Measurements from ENCODE around the gene ABLIM2. TPM values are rescaled to one million over a fixed set of nuclear protein-coding genes. Genes with fewer than 3 reads are reported as not detected.

Gene ABLIM2
- total RNA-seq, 1 donor from 2014 or later: 0.36 TPM

GRCh38 chr4:8069102-8069752, 89.4 kb downstream of the ABLIM2 start:
- peaks cover 6% of the 10 kb centered on the region for H3K9me3 Mint-ChIP-seq
- H3K4me3 Mint-ChIP-seq: no peak overlapping the region
- DNase-seq (ENCODE audit: low spot score): no peak
- no peaks in the 10 kb centered on the region for H3K4me1 Mint-ChIP-seq (ENCODE audit: low read depth)
- intact Hi-C loops (cut with micrococcal nuclease): no loop called here
- peaks cover 4% of the 10 kb centered on the region for H3K27me3 Mint-ChIP-seq (ENCODE audit: insufficient read depth)
- H3K36me3 Mint-ChIP-seq (ENCODE audit: low read depth): no peaks in the 10 kb centered on the region
- no peak overlapping the region for H3K27ac Mint-ChIP-seq

- Mint-ChIP-seq H3K36me3 (ENCODE audit: low read depth) (no peaks in the 10 kb centered on the region), H3K27ac (no peak overlapping the region), H3K4me3 (no peak overlapping the region), H3K4me1 (ENCODE audit: low read depth) (no peaks in the 10 kb centered on the region), H3K27me3 (ENCODE audit: insufficient read depth) (peaks cover 4% of the 10 kb centered on the region), H3K9me3 (peaks cover 15% of the 10 kb centered on the region)
- DNase-seq (ENCODE audit: low spot score): no peak
- intact Hi-C loops (cut with micrococcal nuclease): no loop called here
Measured at GRCh38 chr4:8067945-8068896, 90.4 kb downstream of the ABLIM2 start.

GRCh38 chr4:8067274-8067936, 91.2 kb downstream of the ABLIM2 start:
- Mint-ChIP-seq H3K27ac (no peak overlapping the region), H3K36me3 (ENCODE audit: low read depth) (no peaks in the 10 kb centered on the region), H3K4me1 (ENCODE audit: low read depth) (no peaks in the 10 kb centered on the region), H3K9me3 (peaks cover 16% of the 10 kb centered on the region), H3K27me3 (ENCODE audit: insufficient read depth) (no peaks in the 10 kb centered on the region), H3K4me3 (no peak overlapping the region)
- intact Hi-C loops (cut with micrococcal nuclease): no loop called here
- no peak for DNase-seq (ENCODE audit: low spot score)

- Mint-ChIP-seq H3K4me3 (no peak overlapping the region), H3K27me3 (ENCODE audit: insufficient read depth) (no peaks in the 10 kb centered on the region), H3K36me3 (ENCODE audit: low read depth) (no peaks in the 10 kb centered on the region), H3K4me1 (ENCODE audit: low read depth) (no peaks in the 10 kb centered on the region), H3K27ac (no peak overlapping the region), H3K9me3 (peaks cover 16% of the 10 kb centered on the region)
- intact Hi-C loops (cut with micrococcal nuclease): no loop called here
- no peak for DNase-seq (ENCODE audit: low spot score)
Measured at GRCh38 chr4:8066336-8066931, 92.2 kb downstream of the ABLIM2 start.

GRCh38 chr4:8063974-8064563, 94.5 kb downstream of the ABLIM2 start:
- intact Hi-C loops (cut with micrococcal nuclease): no loop called here
- Mint-ChIP-seq H3K4me3 (no peak overlapping the region), H3K27ac (no peak overlapping the region)

GRCh38 chr4:8061573-8061972, 97.0 kb downstream of the ABLIM2 start:
- Mint-ChIP-seq H3K9me3 (peaks cover 16% of the 10 kb centered on the region), H3K4me3 (no peak overlapping the region), H3K27ac (no peak overlapping the region), H3K4me1 (ENCODE audit: low read depth) (no peaks in the 10 kb centered on the region), H3K27me3 (ENCODE audit: insufficient read depth) (no peaks in the 10 kb centered on the region), H3K36me3 (ENCODE audit: low read depth) (no peaks in the 10 kb centered on the region)
- no peak for DNase-seq (ENCODE audit: low spot score)
- intact Hi-C loops (cut with micrococcal nuclease): no loop called here

More at GRCh38 chr4:8063974-8064563, 94.5 kb downstream of the ABLIM2 start:
- Mint-ChIP-seq H3K9me3 (peaks cover 16% of the 10 kb centered on the region), H3K36me3 (ENCODE audit: low read depth) (no peaks in the 10 kb centered on the region), H3K27me3 (ENCODE audit: insufficient read depth) (no peaks in the 10 kb centered on the region), H3K4me1 (ENCODE audit: low read depth) (no peaks in the 10 kb centered on the region)
- DNase-seq (ENCODE audit: low spot score): no peak

- no peaks in the 10 kb centered on the region for H3K27me3 Mint-ChIP-seq (ENCODE audit: insufficient read depth)
- no peaks in the 10 kb centered on the region for H3K36me3 Mint-ChIP-seq (ENCODE audit: low read depth)
- no peaks in the 10 kb centered on the region for H3K4me1 Mint-ChIP-seq (ENCODE audit: low read depth)
- H3K4me3 Mint-ChIP-seq: no peak overlapping the region
- H3K9me3 Mint-ChIP-seq: peaks cover 16% of the 10 kb centered on the region
- intact Hi-C loops (cut with micrococcal nuclease): no loop called here
- no peak overlapping the region for H3K27ac Mint-ChIP-seq
- DNase-seq (ENCODE audit: low spot score): no peak
Measured at GRCh38 chr4:8061145-8061544, 97.5 kb downstream of the ABLIM2 start.

- no peak overlapping the region for H3K27ac Mint-ChIP-seq
- H3K9me3 Mint-ChIP-seq: peaks cover 16% of the 10 kb centered on the region
- no peaks in the 10 kb centered on the region for H3K27me3 Mint-ChIP-seq (ENCODE audit: insufficient read depth)
- H3K4me3 Mint-ChIP-seq: no peak overlapping the region
- H3K36me3 Mint-ChIP-seq (ENCODE audit: low read depth): no peaks in the 10 kb centered on the region
- no peaks in the 10 kb centered on the region for H3K4me1 Mint-ChIP-seq (ENCODE audit: low read depth)
- intact Hi-C loops (cut with micrococcal nuclease): no loop called here
- no peak for DNase-seq (ENCODE audit: low spot score)
Measured at GRCh38 chr4:8060632-8061031, 98.0 kb downstream of the ABLIM2 start.

- no peak overlapping the region for H3K4me3 Mint-ChIP-seq
- H3K9me3 Mint-ChIP-seq: no peaks in the 10 kb centered on the region
- intact Hi-C loops (cut with micrococcal nuclease): no loop called here
- H3K4me1 Mint-ChIP-seq (ENCODE audit: low read depth): no peaks in the 10 kb centered on the region
- H3K27ac Mint-ChIP-seq: no peak overlapping the region
- DNase-seq (ENCODE audit: low spot score): no peak
- no peaks in the 10 kb centered on the region for H3K27me3 Mint-ChIP-seq (ENCODE audit: insufficient read depth)
- H3K36me3 Mint-ChIP-seq (ENCODE audit: low read depth): no peaks in the 10 kb centered on the region
Measured at GRCh38 chr4:8058031-8058479, 100.6 kb downstream of the ABLIM2 start.

- Mint-ChIP-seq H3K27me3 (ENCODE audit: insufficient read depth) (peaks cover 4% of the 10 kb centered on the region), H3K36me3 (ENCODE audit: low read depth) (no peaks in the 10 kb centered on the region), H3K4me3 (no peak overlapping the region), H3K4me1 (ENCODE audit: low read depth) (no peaks in the 10 kb centered on the region), H3K9me3 (no peaks in the 10 kb centered on the region), H3K27ac (no peak overlapping the region)
- intact Hi-C loops (cut with micrococcal nuclease): no loop called here
- no peak for DNase-seq (ENCODE audit: low spot score)
Measured at GRCh38 chr4:8055206-8055605, 103.4 kb downstream of the ABLIM2 start.

- H3K27ac Mint-ChIP-seq: no peak overlapping the region
- DNase-seq (ENCODE audit: low spot score): no peak
- no peaks in the 10 kb centered on the region for H3K9me3 Mint-ChIP-seq
- H3K27me3 Mint-ChIP-seq (ENCODE audit: insufficient read depth): peaks cover 6% of the 10 kb centered on the region
- H3K4me1 Mint-ChIP-seq (ENCODE audit: low read depth): no peaks in the 10 kb centered on the region
- no peaks in the 10 kb centered on the region for H3K36me3 Mint-ChIP-seq (ENCODE audit: low read depth)
- no peak overlapping the region for H3K4me3 Mint-ChIP-seq
- intact Hi-C loops (cut with micrococcal nuclease): no loop called here
Measured at GRCh38 chr4:8053688-8054449, 104.7 kb downstream of the ABLIM2 start.

GRCh38 chr4:8052160-8052691, 106.4 kb downstream of the ABLIM2 start:
- Mint-ChIP-seq H3K27me3 (ENCODE audit: insufficient read depth) (peaks cover 6% of the 10 kb centered on the region), H3K9me3 (no peaks in the 10 kb centered on the region), H3K36me3 (ENCODE audit: low read depth) (no peaks in the 10 kb centered on the region), H3K4me1 (ENCODE audit: low read depth) (no peaks in the 10 kb centered on the region), H3K27ac (no peak overlapping the region), H3K4me3 (no peak overlapping the region)
- DNase-seq (ENCODE audit: low spot score): no peak
- intact Hi-C loops (cut with micrococcal nuclease): no loop called here

Data from activated T-helper 1 cell treated with anti-CD3 and anti-CD28 coated beads, Interleukin-12 subunit alpha, Interleukin-12 subunit beta, Interleukin-2, Interleukin-4 antibody, amounts not matched to agents 30 ng/mL and 10 ng/mL and 1 ng/mL, durations not matched to agents 14 hours and 24 hours and 36 hours (primary cell).